Activated naive CD8-positive, alpha-beta T cell treated with anti-CD3 and anti-CD28 coated beads, Interleukin-2, amount 50 U/mL, for 24 hours (primary cell): ENCODE data around the gene ZNF646.
"Not testable (repeated sequence)": the region's sequence is repeated elsewhere in the genome, so short reads cannot be mapped to it uniquely, and the experiment has no call there.

Source experiments
- ATAC-seq: fragments of 150-1000 bp; cut with Tn5 transposase; one replicate; pipeline ENCODE4 v1.10.0; 2021
- DNase-seq: peaks from one replicate; pipeline ENCODE4 v3.0.0; 2021
- H3K27ac Mint-ChIP-seq: one replicate; pipeline ENCODE4 v1.8.0; 2021; ENCODE audit warnings: mild to moderate bottlenecking, mixed read lengths
- H3K27me3 Mint-ChIP-seq: one replicate; pipeline ENCODE4 v1.8.0; 2021; ENCODE audit warnings: mixed read lengths
- H3K36me3 Mint-ChIP-seq: one replicate; pipeline ENCODE4 v1.8.0; 2021; ENCODE audit warnings: low read depth, mixed read lengths
- H3K4me1 Mint-ChIP-seq: one replicate; pipeline ENCODE4 v1.8.0; 2021; ENCODE audit warnings: mixed read lengths
- H3K4me3 Mint-ChIP-seq: one replicate; pipeline ENCODE4 v1.8.0; 2021; ENCODE audit warnings: mild to moderate bottlenecking, moderate library complexity, mixed read lengths
- H3K9me3 Mint-ChIP-seq: one replicate; pipeline ENCODE4 v1.8.0; 2021; ENCODE audit warnings: mixed read lengths

ZNF646 gene

GRCh38 chr16:31099860-31100638, 25.8 kb downstream of the ZNF646 start:
- no peaks in the 10 kb centered on the region for H3K36me3 Mint-ChIP-seq
- DNase-seq = no peak

GRCh38 chr16:31100876-31101641, 26.8 kb downstream of the ZNF646 start:
- not testable (repeated sequence) for ATAC-seq, H3K27ac Mint-ChIP-seq, H3K36me3 Mint-ChIP-seq, H3K4me1 Mint-ChIP-seq, H3K27me3 Mint-ChIP-seq, DNase-seq, H3K4me3 Mint-ChIP-seq, H3K9me3 Mint-ChIP-seq

More at GRCh38 chr16:31099860-31100638, 25.8 kb downstream of the ZNF646 start:
- Mint-ChIP-seq H3K27me3 (no peaks in the 10 kb centered on the region), H3K4me3 (no peak overlapping the region), H3K27ac (no peak overlapping the region), H3K4me1 (peaks cover 9% of the 10 kb centered on the region), H3K9me3 (no peaks in the 10 kb centered on the region)
- no peak for ATAC-seq

GRCh38 chr16:31105677-31106213, 31.5 kb downstream of the ZNF646 start:
- Mint-ChIP-seq H3K4me1 (peaks cover 28% of the 10 kb centered on the region), H3K27me3 (no peaks in the 10 kb centered on the region), H3K9me3 (no peaks in the 10 kb centered on the region), H3K27ac (peak overlapping the region; percentile 55), H3K4me3 (peak overlapping the region; percentile 9), H3K36me3 (peaks cover 11% of the 10 kb centered on the region)
- DNase-seq = peak; percentile 94
- ATAC-seq = peak; percentile 53

- peaks cover 28% of the 10 kb centered on the region for H3K4me1 Mint-ChIP-seq
- DNase-seq (no peak), ATAC-seq (no peak)
- peak overlapping the region; percentile 97 for H3K27ac Mint-ChIP-seq
- H3K27me3 Mint-ChIP-seq = no peaks in the 10 kb centered on the region
- H3K9me3 Mint-ChIP-seq = no peaks in the 10 kb centered on the region
- no peak overlapping the region for H3K4me3 Mint-ChIP-seq
- peaks cover 15% of the 10 kb centered on the region for H3K36me3 Mint-ChIP-seq
Observed at GRCh38 chr16:31106509-31107464, 32.6 kb downstream of the ZNF646 start.

GRCh38 chr16:31107465-31107867, 33.2 kb downstream of the ZNF646 start:
- peaks cover 28% of the 10 kb centered on the region for H3K4me1 Mint-ChIP-seq
- no peaks in the 10 kb centered on the region for H3K9me3 Mint-ChIP-seq
- H3K4me3 Mint-ChIP-seq = peak overlapping the region; percentile 88
- H3K27ac Mint-ChIP-seq = peak overlapping the region; percentile 97
- ATAC-seq (peak; percentile 79), DNase-seq (peak; percentile 52)
- no peaks in the 10 kb centered on the region for H3K27me3 Mint-ChIP-seq
- H3K36me3 Mint-ChIP-seq = peaks cover 15% of the 10 kb centered on the region

- peak; percentile 87 for DNase-seq
- Mint-ChIP-seq H3K4me3 (peak within 1 kb of the TSS; percentile 88), H3K9me3 (no peaks in the 10 kb centered on the region), H3K36me3 (peaks cover 15% of the 10 kb centered on the region), H3K27me3 (no peaks in the 10 kb centered on the region), H3K4me1 (peaks cover 28% of the 10 kb centered on the region), H3K27ac (peak within 1 kb of the TSS; percentile 97)
- ATAC-seq = peak; percentile 78
Observed at GRCh38 chr16:31108035-31108793, 34.0 kb downstream of the ZNF646 start, which contains the start of gene BCKDK. Gene BCKDK (plus strand): TSS chr16:31108386. CDS start chr16:31109224, 838 bp downstream.

GRCh38 chr16:31108794-31109558, 34.8 kb downstream of the ZNF646 start:
- ATAC-seq (no peak), DNase-seq (no peak)
- H3K4me3 Mint-ChIP-seq = peak overlapping the region; percentile 77
- no peaks in the 10 kb centered on the region for H3K9me3 Mint-ChIP-seq
- H3K27ac Mint-ChIP-seq = peak overlapping the region; percentile 53
- no peaks in the 10 kb centered on the region for H3K27me3 Mint-ChIP-seq
- peaks cover 16% of the 10 kb centered on the region for H3K36me3 Mint-ChIP-seq
- peaks cover 32% of the 10 kb centered on the region for H3K4me1 Mint-ChIP-seq

- H3K36me3 Mint-ChIP-seq = peaks cover 16% of the 10 kb centered on the region
- DNase-seq (no peak), ATAC-seq (no peak)
- peak overlapping the region; percentile 53 for H3K27ac Mint-ChIP-seq
- H3K27me3 Mint-ChIP-seq = no peaks in the 10 kb centered on the region
- H3K4me3 Mint-ChIP-seq = peak overlapping the region; percentile 77
- H3K9me3 Mint-ChIP-seq = no peaks in the 10 kb centered on the region
- H3K4me1 Mint-ChIP-seq = peaks cover 35% of the 10 kb centered on the region
Observed at GRCh38 chr16:31109622-31110021, 35.4 kb downstream of the ZNF646 start.

- no peak for ATAC-seq
- Mint-ChIP-seq H3K27ac (peak overlapping the region; percentile 52), H3K9me3 (no peaks in the 10 kb centered on the region), H3K27me3 (no peaks in the 10 kb centered on the region), H3K4me1 (peaks cover 37% of the 10 kb centered on the region), H3K4me3 (peak overlapping the region; percentile 32), H3K36me3 (peaks cover 18% of the 10 kb centered on the region)
- DNase-seq = no peak
Observed at GRCh38 chr16:31110106-31111034, 36.1 kb downstream of the ZNF646 start.

- peaks cover 20% of the 10 kb centered on the region for H3K36me3 Mint-ChIP-seq
Observed at GRCh38 chr16:31111881-31112466, 37.8 kb downstream of the ZNF646 start.

GRCh38 chr16:31112711-31113110, 38.5 kb downstream of the ZNF646 start:
- DNase-seq (no peak), ATAC-seq (no peak)
- Mint-ChIP-seq H3K4me3 (no peak overlapping the region), H3K9me3 (no peaks in the 10 kb centered on the region), H3K4me1 (peaks cover 34% of the 10 kb centered on the region), H3K27me3 (no peaks in the 10 kb centered on the region), H3K36me3 (peaks cover 20% of the 10 kb centered on the region), H3K27ac (no peak overlapping the region)

More at GRCh38 chr16:31111881-31112466, 37.8 kb downstream of the ZNF646 start:
- peaks cover 37% of the 10 kb centered on the region for H3K4me1 Mint-ChIP-seq
- H3K27me3 Mint-ChIP-seq = no peaks in the 10 kb centered on the region
- no peaks in the 10 kb centered on the region for H3K9me3 Mint-ChIP-seq
- ATAC-seq (no peak), DNase-seq (no peak)
- H3K4me3 Mint-ChIP-seq = no peak overlapping the region
- H3K27ac Mint-ChIP-seq = no peak overlapping the region
